GM03348 (cell line): ENCODE results near the gene PHKB.

Source experiments
- DNase-seq: peaks from one replicate; pipeline ENCODE4 v3.0.0; 2012; ENCODE audit warnings: low spot score

The PHKB gene

DNA sequence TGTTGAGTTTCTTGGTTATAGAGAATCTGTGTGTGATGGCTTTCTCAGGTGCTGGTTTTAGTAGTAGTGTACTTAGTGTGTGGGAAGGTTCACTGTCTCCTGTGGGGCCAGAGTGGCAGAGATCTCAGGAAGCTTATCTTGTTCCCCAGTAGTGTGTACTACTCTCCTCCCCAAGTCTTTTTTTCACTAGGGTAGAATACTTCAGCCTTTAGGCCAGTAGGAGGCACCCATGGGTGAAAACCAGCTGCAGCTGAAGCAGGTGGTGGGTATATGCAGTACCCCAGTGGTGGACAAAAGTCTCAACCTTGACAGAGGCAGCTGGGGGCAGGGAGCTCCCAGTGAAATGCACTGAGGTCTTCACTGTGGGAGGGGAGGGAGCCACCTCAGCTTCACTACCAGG lies 109.9 kb downstream of the PHKB start:
- no peak for DNase-seq

DNA sequence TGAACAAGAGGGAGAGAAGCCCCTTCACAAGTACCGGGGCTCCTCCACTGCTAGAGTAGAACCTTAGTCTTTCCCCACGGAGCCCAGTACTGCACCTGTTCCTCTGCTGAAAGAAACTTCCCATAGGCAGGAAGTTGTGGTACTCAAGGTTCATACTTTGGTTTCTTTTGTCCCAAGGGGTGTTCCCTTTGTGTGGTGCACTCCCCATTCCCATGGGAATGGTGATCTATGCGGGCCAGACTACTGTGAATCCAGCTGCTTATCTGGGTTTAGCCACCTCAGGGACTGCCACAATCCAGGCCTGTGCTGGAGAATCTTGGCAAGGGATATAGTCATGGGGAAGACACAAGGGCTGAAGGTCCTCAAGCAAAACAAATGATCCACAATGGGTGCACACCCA lies 110.6 kb downstream of the PHKB start:
- no peak for DNase-seq

DNA sequence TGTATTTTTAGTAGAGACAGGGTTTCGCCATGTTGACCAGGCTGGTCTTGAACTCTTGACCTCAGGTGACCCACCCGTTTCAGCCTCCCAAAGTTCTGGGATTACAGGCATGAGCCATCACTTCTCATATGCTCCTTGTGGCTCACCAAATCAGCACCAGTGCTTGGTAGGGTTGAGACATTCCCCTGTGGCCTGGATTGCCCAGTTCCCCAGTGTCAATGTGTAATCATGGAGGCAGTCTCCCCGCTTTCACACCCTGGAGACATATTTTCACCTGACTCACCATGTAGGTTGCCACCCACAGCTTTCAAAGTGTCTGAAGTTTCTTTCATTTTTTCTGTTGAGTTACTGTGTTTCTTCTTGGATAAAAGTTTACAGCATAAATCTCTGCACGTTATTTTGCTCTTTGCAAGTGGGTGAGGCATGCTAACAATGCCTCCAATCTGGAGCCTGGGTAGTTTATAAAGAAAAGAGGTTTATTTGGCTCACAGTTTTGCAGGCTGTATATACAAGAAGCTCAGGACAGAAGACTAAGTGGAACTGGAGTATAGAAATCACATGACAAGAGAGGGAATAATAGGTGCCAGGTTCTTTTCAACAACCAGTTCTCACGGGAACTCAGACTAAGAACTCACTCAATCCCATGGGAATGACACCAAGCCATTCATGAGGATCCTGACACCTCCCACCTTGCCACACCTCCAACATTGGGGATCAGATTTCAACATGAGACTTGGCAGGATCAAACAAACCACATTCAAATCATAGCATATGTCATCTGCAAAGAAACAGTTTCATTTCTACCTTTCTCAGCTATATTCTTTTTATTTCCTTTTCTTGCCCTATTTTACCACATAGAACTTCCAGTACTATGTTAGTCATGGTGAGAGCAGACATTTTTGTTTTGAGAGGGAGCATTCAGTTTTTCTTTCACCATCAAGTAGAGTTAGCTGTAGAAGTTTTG lies 113.2 kb downstream of the PHKB start:
- DNase-seq: peak; percentile 15

DNA sequence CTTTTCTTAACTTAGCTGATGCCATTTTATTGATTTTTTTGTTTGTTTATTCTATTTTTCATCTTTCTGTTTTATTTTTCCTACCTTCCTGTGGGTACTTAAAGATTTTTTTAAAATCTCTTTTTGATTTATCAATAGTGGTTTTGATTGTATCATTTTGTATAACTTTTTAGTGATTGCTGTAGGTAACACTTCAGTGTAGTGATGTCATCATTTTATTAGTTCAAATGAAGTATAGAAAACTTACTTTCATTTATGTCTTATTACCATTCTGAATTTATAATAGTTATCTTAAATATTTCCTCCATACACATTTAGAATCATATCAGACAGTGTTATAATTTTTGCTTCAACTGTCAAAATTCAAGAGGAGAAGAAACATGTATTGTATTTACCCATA lies 115.9 kb downstream of the PHKB start:
- no peak for DNase-seq

DNA sequence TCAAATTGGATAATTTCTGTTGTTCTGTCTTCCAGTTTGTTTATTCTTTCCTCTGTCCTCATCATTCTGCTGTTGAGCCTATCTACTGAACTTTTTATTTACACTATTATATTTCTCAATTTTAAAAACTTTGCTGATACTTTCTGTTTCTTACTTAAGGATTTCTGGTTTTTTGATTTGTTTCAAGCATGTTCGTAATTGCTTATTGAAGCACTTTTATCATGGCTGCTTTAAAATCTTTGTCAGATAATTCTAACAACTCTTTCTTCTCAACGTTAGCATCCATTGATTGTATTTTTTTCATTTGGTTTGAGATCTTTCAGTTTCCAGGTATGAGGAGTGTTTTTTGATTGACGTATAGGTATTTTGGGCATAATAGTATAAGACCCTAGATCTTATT lies 116.9 kb downstream of the PHKB start:
- no peak for DNase-seq

DNA sequence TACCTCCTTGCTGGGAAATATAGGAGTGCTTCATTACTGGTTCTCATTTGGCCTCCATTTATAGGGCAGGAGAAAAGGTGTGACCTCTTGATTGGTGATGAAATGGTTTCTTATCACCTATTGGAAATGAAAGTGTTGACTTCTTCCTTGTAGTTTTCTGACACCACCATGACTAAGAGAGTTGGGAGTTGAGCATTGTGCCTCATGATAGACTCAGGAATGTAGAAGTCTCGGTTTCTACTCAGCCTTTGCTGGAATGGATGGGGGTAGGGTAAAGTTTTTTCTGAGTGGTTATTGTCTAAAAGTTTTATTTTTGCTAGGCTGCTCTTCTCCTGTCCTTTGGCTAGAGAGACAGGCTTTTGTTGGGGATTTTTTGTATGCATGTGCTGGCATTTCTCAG lies 117.4 kb downstream of the PHKB start:
- peak; percentile 10 for DNase-seq

DNA sequence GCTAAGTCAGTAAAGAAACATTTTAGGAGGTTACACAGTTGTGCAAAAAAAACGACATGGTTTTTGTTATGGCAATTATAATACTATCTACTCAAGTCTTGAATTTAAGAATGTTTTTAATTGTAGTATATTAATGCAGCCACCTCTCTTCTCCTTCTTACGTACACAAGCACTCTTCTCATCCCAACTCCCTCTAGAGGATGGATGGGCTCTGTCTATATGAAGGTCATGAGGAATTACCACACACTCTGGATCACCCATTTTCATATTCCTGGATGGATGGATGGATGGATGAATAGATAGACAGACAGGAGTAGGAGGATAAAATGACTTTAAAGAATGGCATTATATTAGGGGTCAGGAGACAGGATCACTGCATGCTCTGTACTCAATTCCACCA lies 120.0 kb downstream of the PHKB start:
- DNase-seq: no peak

DNA sequence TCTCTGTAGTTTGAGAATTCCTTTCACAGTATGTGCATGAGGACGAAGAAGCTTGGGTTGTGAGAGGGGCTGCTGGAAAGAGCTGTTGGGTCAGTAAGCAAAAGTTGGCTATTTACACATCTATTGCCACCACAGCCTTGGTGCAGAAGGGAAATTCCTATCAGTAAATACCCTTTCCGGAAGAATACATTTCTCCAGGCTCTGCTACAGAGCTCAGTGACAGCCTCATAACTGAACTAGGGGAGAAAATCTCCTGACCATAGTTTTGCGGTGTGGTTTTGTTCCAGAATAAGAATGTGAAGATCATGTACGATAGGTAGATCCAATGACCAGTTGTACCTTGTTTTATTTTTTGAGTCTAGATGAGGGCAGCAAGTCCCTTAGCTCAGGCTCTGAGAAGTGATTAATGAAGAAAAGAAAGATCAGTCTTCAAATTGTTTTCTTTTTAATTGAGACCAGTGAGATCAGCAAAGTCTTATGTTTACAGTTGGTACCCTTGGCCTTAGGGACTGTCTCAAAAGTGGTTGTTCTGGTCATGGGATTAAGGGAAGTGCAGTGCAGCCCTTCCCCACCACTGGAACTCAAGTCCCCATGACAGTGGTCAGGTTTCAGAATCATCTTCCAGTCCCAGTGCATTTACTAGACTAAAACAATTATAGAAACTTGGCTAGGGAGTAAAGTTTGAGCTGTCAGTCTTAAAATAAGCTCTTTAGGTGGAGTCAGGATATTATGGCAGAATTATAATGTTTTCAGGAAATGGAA lies 123.5 kb downstream of the PHKB start:
- DNase-seq: no peak

DNA sequence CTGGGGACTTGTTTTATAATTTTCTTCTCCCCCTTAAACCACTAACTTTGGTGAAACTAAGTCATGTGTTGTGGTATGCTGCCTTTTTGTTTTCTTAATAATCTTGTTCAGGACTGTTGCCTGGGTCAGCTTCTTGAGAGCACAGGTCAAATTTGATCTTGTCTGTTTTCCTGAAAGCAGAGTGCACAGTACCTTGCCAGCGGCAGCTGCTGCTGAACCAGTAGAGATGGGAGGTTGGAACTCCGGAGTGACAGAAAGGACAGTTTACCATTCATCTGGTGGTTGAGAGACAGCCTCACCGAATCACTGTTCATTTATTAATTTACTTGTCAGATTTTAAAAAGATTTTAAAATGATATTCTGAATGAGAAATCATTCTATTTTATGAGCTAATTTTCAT lies 125.0 kb downstream of the PHKB start:
- no peak for DNase-seq

DNA sequence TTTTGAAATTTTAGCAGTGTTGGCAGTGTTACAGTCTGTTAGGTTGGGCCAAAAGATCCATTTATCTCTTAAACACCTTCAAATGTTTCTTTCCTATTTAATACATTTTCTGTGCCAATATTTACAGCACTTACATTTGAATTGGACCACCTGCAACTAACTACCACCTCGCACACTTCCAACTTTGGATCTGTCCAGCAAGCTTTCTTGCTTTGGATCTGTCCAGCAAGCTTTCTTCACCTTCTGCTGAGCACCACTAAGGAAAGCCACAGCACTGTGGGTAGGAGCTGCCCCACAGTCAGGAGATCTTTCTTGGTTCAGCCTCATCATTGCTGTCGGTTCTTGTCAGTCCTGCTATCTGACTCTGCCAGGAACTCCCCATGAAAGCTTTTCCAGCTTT lies 129.3 kb downstream of the PHKB start:
- no peak for DNase-seq

DNA sequence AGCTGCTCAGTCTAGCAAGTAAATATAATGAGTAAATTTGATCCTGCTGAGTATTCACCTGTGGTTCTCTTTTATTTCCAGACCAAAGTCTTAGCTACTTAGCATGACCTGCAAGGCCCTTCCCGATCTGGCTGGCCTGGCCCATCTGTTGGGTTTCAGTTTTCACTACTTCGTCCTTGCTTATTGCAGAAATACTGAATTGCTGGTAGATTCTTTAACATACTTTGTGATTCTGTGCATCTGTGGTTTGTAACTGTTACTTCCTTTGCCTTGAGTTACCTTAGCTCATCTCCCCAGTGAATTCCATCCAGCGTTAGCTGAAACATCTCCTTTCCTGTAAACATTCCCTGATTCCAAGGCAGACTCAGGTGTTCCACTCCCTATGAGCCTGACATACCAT lies 131.1 kb downstream of the PHKB start:
- DNase-seq: no peak

DNA sequence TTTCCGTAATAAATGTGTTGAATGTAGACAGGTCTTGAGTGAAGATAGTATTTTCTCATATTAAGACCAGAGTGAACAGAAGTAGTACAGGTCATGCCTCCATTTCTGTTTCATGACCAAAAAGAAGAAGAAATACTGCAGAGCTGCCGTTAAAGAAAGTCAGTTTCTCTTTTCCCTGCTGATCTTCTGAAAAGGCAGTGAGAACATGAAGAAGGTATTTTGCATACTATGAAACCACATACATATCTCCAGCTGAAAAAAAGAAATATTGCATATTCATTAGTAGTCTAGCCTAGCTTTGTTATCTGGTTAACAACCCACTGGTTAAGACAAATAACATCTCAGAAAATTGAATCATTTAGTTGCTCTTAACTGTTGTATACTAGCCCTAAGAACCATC lies 138.4 kb downstream of the PHKB start:
- DNase-seq: no peak

DNA sequence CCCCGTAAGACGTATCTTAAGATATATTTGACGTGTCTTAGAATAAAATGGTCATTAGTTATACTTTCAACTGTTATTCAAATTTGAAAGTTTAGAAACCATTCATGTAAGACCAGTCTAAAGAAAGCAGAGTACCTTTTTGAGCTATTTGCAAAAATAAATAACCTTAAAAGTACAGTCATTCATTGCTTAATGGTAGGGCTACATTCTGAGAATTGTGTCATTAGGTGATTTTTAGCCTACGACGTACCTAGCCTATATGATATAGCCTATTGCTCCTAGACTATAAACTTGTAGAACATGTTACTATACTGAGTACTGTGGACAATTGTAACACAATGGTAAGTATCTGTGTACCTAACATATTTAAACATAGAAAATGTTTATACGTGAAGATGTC lies 139.2 kb downstream of the PHKB start:
- DNase-seq: no peak

DNA sequence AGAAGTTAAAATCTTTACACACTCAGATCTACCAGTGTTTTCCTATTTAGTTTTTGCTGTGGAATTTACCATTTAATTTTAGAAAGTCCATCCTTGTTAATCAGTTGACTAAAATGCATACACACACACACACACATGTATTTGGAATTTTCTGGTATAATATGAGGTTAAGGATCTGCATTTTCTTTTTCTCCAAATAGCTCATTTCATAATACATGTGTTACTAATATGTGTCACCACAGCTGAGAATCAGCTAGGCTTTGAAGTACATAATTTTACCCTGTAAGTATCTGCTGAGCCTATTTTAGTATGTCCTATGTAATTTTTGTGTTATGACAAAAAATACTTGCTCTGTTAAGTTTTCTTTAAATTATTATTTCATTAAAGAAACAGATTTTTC lies 143.2 kb downstream of the PHKB start:
- peak; percentile 3 for DNase-seq

DNA sequence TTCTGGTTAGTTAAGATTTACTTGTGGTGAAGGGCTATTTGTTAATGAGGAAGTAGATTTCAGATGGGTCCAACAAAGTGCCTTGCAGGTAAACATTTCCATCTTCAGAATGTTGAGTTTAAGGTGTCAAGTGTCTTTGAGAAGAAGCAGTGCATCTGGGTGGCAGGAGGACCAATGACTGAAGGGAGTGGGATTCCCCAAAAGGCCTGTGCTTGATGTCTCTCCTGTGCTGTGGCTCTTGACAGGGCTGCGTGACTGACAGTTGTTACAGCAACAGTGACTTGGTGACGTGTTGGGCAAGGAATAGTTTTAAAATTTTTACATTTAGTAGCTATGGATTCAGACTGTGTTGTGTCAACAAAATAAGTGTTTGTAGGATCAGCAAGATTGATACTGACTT lies 149.9 kb downstream of the PHKB start:
- DNase-seq: no peak

DNA sequence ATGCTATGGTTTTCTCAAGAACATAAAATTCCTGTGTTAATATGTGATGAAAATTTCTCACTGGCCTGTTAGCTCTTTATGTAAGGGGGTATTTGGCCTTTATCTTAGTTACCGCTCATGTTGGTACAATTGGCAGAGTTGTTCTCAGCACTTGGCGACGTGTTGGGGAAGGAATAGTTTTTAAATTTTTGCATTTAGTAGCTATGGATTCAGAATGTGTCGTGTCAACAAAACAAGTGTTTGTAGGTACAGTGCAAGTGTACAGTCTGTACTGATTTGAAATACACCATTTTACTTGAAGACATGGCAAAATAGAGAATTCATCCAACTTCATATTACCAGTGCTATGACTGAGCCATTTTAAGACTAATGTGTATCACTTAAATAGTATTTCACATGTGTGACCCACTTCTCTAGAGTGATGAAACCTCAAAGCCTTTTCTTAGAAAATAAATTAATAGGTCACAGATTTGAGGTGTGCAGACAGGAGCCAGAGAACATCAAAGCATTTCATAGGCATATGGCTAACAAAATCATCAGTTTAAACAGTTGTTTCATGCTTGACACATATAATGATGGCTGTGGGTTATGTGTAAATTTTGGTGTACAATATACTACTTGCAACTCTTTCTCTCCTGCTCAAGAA lies 150.8 kb downstream of the PHKB start:
- DNase-seq: no peak

DNA sequence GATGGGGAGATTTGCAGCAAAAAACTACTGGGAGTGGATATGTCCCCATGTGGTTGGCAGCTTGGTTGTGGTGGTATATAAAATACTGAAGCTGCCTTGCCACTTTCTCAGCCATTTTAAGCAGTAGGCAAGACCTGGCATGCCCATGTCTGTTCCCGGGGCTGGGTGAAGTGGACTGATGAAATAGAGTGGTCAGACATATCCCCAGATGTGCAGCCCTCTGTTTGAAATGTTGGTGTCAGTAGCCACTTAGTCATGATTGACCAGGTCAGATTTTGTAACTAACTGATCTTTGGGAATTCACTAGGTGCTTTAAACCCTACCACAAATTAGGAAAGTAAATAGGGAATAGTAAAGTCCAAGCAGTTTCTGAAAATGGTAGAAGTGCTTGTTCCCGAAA lies 151.6 kb downstream of the PHKB start:
- DNase-seq: no peak

DNA sequence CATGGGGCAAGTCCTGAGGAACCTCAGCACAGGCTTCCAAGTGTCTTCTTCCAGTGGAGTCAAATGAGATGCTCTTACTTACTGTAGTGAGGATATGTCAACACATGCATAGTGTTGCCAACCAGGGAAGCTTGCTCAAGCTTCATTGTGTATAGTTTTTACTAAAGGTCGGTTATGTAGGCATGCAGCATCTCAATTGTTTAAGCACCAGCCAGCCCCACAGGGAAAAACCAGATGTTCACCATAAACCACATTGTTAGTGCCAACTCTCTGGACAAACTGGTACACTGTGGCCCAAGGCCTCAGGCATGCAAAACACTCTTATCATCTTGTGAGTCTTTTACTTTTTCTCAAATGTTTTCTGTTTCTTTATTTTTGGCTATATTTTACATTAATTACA lies 152.1 kb downstream of the PHKB start:
- no peak for DNase-seq

DNA sequence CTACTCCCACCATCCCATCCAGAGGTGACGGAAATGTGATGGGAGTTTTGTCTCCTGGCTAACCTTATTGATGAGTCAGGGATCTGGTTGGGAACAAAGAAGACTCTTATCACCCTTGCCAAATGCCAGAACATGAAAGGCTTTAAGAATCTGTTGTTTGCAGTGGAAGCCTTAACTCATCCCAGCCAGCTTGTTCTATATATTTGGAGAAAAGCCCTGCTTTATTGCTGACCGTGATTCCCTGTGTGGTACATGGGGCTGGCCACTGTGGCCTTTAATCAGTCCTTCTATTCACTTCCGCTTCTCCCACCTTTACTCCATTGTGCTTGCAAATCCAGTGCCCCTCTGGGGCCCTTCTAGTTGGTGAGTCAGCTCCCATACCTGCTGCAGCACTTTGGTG lies 156.6 kb downstream of the PHKB start:
- DNase-seq: no peak

DNA sequence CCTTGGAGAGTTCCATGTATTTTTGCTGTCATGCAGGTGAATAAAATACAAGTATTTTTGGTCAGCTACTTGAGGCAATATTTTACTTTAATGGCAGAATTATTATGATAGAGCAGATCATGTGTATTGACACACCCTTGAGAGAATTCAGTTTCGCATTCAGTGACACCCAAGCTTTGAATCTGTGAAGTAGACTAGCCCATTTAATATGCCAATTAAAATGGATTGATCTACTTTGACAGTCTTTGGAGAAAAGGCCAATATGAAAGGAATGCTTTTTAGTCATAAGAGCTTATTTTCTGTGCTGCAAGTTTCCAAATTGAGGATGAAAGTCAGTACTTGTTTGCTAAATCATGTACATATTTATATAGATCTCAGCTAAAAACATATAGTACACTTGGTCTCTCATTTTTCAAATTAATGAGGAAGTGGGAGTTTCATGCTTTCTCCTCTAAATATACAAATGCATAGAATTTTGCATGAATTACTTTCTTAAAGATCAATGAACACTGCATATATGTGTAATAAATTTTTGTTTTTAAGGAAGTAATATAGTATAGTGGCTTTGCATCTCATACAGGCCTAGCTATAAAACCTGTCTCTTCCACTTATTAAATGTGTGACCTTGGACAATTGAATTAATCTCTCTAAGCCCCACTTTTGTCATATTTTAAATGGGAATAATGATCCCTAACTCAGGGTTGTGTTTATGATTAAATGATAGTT lies 161.5 kb downstream of the PHKB start:
- no peak for DNase-seq

DNA sequence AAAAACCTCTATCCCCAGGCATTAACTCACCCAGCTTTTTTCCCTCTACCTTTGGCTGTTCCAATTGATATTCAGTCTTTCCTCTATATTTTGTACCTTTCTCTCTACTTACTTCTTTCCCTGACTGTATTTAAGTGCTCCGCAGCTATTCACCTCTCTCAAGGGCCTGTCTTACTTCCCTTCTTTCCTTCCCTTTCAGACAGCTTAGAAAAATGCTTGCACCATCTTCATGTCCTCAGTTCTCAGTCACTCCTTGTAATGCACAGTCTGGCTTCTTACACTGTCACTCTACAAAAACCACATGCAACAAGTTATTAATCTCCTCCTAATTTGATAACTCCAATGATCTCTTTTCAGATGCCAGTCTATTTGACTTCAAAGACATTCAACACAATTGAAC lies 163.4 kb downstream of the PHKB start:
- no peak for DNase-seq

DNA sequence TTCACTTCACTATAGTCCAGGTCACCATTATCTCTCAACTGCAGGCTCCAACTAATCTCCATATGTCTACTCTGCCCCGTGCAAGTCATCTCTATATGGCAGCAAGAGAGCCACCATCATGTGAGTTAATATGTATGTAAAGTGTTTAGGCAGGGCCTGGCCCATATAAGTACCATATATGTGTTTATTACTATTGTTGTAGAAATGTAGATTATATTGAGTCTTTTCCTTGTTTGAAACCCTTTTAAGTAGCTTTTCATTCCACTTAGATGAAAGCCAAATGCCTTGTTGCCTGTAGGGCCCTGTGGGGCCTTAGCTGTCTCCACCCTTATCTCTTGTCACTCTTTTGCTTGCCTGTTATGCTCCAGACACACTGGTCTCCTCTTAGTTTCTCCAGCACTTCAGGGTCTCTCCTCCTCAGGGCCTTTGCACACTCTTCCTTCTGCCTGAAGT lies 164.0 kb downstream of the PHKB start:
- no peak for DNase-seq
